HG03439 (cell line): ENCODE data around the gene CSN2.
"Not testable (repeated sequence)": the region's sequence is repeated elsewhere in the genome, so short reads cannot be mapped to it uniquely, and the experiment has no call there.

ENCODE experiments used
- ATAC-seq: cut with Tn5 transposase; IDR thresholded peaks from one replicate; pipeline ENCODE4 v1.9.1; 2021; ENCODE audit warnings: mild to moderate bottlenecking, moderate library complexity; ENCODE audit not compliant: unreplicated experiment

Gene CSN2

GRCh38 chr4:69965628-69966027, at the start of gene CSN2:
CSN2 (minus strand) TSS chr4:69965728; CDS start chr4:69960995, 4,733 bp downstream.
- ATAC-seq, result no peak

- no peak for ATAC-seq
These were observed 43.2 kb upstream of the CSN2 start for GRCh38 chr4:70008771-70009170.

GRCh38 chr4:70002507-70002906, 37.0 kb upstream of the CSN2 start:
- no peak for ATAC-seq

- ATAC-seq, result no peak
These were observed 35.2 kb upstream of the CSN2 start for GRCh38 chr4:70000711-70001110.

GRCh38 chr4:69999420-69999819, 33.9 kb upstream of the CSN2 start:
- ATAC-seq, result peak; percentile 72

- ATAC-seq, result no peak
These were observed 30.0 kb upstream of the CSN2 start, which contains the start of gene STATH for GRCh38 chr4:69995526-69996016. STATH (plus strand) TSS chr4:69995966; CDS start chr4:69998438, 2,472 bp downstream.

GRCh38 chr4:69994782-69995181, 29.3 kb upstream of the CSN2 start:
- ATAC-seq, result no peak

- ATAC-seq, result no peak
These were observed 25.5 kb upstream of the CSN2 start for GRCh38 chr4:69991016-69991415.

- no peak for ATAC-seq
These were observed 21.1 kb upstream of the CSN2 start for GRCh38 chr4:69986663-69987062.

- no peak for ATAC-seq
These were observed 18.5 kb upstream of the CSN2 start for GRCh38 chr4:69984030-69984443.

- ATAC-seq, result no peak
These were observed 12.1 kb upstream of the CSN2 start for GRCh38 chr4:69977582-69977981.

GRCh38 chr4:69974631-69975030, 9.1 kb upstream of the CSN2 start:
- ATAC-seq, result no peak

GRCh38 chr4:69970071-69970470, 4.5 kb upstream of the CSN2 start:
- ATAC-seq, result no peak

GRCh38 chr4:69957209-69957608, 8.3 kb downstream of the CSN2 start:
- no peak for ATAC-seq

GRCh38 chr4:69951602-69952001, 13.9 kb downstream of the CSN2 start:
- ATAC-seq, result no peak

- no peak for ATAC-seq
These were observed 29.0 kb downstream of the CSN2 start for GRCh38 chr4:69936566-69936965.

GRCh38 chr4:69934150-69934549, 31.4 kb downstream of the CSN2 start:
- ATAC-seq, result no peak

GRCh38 chr4:69930768-69931167, 34.8 kb downstream of the CSN2 start, which contains the start of gene CSN1S1:
CSN1S1 (plus strand) TSS chr4:69931068; CDS start chr4:69932556, 1,488 bp downstream.
- ATAC-seq, result no peak

GRCh38 chr4:69923782-69924410, 41.6 kb downstream of the CSN2 start:
- not testable (repeated sequence) for ATAC-seq

GRCh38 chr4:69920874-69921273, 44.7 kb downstream of the CSN2 start:
- ATAC-seq, result no peak

- ATAC-seq, result no peak
These were observed 55.3 kb downstream of the CSN2 start for GRCh38 chr4:69910016-69910782.

- ATAC-seq, result no peak
These were observed 56.3 kb downstream of the CSN2 start for GRCh38 chr4:69909195-69909594.
